Measurements from ENCODE around the gene CADPS. TPM values are rescaled to one million over a fixed set of nuclear protein-coding genes. Genes with fewer than 3 reads are reported as not detected.

The CADPS gene
- total RNA-seq, 5 donors from 2014 or later (not counting 1 experiment from before 2014, with no cell fraction given), result 0.49 TPM; not detected in 4

DNA sequence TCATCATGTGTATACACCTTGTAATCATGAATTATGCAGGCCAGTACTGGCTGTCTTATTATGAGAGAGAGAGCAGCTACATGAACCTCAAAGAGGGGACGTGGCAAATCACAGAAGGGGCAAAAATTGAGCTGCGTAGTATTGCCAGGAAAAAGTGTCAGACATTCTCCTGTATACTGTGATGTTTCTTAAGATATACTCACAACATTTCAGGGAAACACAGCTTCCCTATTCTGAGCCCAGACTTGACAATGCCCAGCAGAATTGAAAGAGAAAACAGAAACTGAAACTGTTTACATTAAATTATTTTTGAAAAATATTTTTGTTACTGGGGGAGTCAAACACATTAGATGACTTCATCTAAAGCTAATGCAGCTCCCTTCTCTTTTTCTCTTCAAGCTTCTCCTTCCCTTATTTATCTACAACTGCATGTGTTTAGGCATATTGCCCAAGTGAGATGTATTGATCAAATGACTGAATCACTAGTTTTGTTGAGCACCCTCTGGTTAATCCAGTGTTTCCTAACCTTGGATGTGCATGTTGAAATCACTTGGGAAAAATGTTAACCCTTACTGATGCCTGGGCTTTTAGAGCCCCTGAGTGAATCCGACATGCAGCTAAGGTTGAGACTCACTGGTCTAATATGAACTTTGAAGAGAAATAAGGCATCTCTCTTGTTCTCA is 39.5 kb downstream of the CADPS start:
- H3K4me1 ChIP-seq (ENCODE audit: control insufficient read depth in 1 of 2, extremely low read depth in 1 of 2, insufficient read depth in 2 of 2, low read length in 2 of 2), result no peaks in the 10 kb centered on the region
- no peak overlapping the region for H3K27ac ChIP-seq (ENCODE audit: low read length)
- no peak for ATAC-seq (replicated peaks in 1 of 4)
- ChIA-PET CTCF (no interaction called here), POLR2A (no interaction called here)
- Mint-ChIP-seq H3K4me1 (no peaks in the 10 kb centered on the region), H3K9me3 (peaks cover 0 to 4% (median 0%) of the 10 kb centered on the region in 3 donors), H3K4me3 (no peak overlapping the region), H3K27ac (no peak overlapping the region), H3K36me3 (no peaks in the 10 kb centered on the region), H3K27me3 (peaks cover 0 to 3% of the 10 kb centered on the region in 2 donors)
- no peak for DNase-seq
- H3K9me3 ChIP-seq, result no peaks in the 10 kb centered on the region
- no CpG with 5 or more reads among the region's 3 CpGs for WGBS (ENCODE audit: insufficient coverage)
- no peaks in the 10 kb centered on the region for H3K36me3 ChIP-seq (ENCODE audit: control insufficient read depth in 2 of 2, extremely low read depth in 1 of 2, insufficient read depth in 1 of 2, low read length in 1 of 2)
- H3K4me3 ChIP-seq (ENCODE audit: control insufficient read depth in 1 of 2, extremely low read depth in 1 of 2, low read length in 1 of 2), result no peak overlapping the region
- peaks cover 0 to 2% of the 10 kb centered on the region in 2 experiments for H3K27me3 ChIP-seq (replicated peaks in 1 of 2; ENCODE audit: control insufficient read depth in 2 of 2, extremely low read depth in 1 of 2, insufficient read depth in 2 of 2, low read length in 1 of 2)

DNA sequence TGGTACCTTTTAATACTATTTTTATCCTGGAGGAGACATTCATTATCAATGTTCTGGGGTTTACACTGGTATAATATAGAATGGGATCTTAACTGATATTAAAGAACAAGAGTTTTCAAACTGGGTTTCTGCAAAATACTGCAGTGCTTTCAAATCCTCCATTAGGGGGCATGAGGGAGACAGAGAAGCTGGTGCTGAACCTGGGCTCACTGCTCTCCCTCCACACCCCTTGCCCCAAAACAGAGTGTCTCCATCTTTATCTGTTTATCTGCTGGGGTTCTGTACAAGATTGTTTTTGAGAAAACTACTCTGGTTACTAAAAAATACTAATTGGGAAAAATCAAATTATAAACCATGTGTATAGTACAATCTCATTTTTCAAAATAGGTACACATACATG is 41.7 kb downstream of the CADPS start:
- no peaks in the 10 kb centered on the region for H3K9me3 Mint-ChIP-seq

DNA sequence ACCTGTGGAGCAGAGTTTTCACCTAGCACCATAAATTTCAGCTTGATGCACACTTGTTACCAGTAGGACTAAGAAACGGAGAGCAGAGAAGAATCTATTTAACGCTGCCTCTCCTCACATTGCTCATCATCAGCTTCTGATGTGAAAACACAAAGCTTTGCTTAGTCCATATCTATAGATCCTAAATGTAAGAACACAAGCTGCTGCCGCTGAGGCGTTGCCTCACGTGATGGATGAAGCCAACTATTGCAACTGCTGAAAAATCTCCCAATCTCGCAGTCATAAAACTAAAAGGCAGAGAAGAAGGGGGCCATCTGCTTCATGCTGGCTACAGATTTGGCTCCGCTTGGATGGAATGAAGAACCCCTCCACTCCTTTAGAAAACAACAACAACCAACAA is 42.7 kb downstream of the CADPS start:
- CTCF ChIA-PET, result no interaction called here
- Mint-ChIP-seq H3K36me3 (no peaks in the 10 kb centered on the region), H3K27ac (no peak overlapping the region), H3K4me3 (no peak overlapping the region), H3K4me1 (no peaks in the 10 kb centered on the region), H3K9me3 (no peaks in the 10 kb centered on the region), H3K27me3 (peaks cover 0 to 3% of the 10 kb centered on the region in 2 donors)
- Histone ChIP-seq H3K27me3 (replicated peaks in 1 of 2; ENCODE audit: control insufficient read depth in 2 of 2, extremely low read depth in 1 of 2, insufficient read depth in 2 of 2, low read length in 1 of 2) (peaks cover 0 to 2% of the 10 kb centered on the region in 2 experiments), H3K4me1 (ENCODE audit: control insufficient read depth in 1 of 2, extremely low read depth in 1 of 2, insufficient read depth in 2 of 2, low read length in 2 of 2) (no peaks in the 10 kb centered on the region), H3K27ac (ENCODE audit: low read length) (no peak overlapping the region), H3K4me3 (ENCODE audit: control insufficient read depth in 1 of 2, extremely low read depth in 1 of 2, low read length in 1 of 2) (no peak overlapping the region), H3K9me3 (no peaks in the 10 kb centered on the region), H3K36me3 (ENCODE audit: control insufficient read depth in 2 of 2, extremely low read depth in 1 of 2, insufficient read depth in 1 of 2, low read length in 1 of 2) (no peaks in the 10 kb centered on the region)
- DNase-seq (no peak), ATAC-seq (replicated peaks in 1 of 4) (no peak)
- POLR2A ChIA-PET, result no interaction called here
- WGBS (ENCODE audit: insufficient coverage), result 100% methylated on average over 2 of the region's 7 CpGs

More for the DNA sequence above, 41.7 kb downstream of the CADPS start:
- H3K4me3 Mint-ChIP-seq, result no peak overlapping the region
- POLR2A ChIA-PET, result no interaction called here
- H3K9me3 ChIP-seq, result no peaks in the 10 kb centered on the region
- no peaks in the 10 kb centered on the region for H3K4me1 Mint-ChIP-seq
- DNase-seq (no peak), ATAC-seq (replicated peaks in 1 of 4) (no peak)
- H3K36me3 Mint-ChIP-seq, result no peaks in the 10 kb centered on the region
- no peak overlapping the region for H3K4me3 ChIP-seq (ENCODE audit: control insufficient read depth in 1 of 2, extremely low read depth in 1 of 2, low read length in 1 of 2)
- no peak overlapping the region for H3K27ac Mint-ChIP-seq
- H3K27me3 ChIP-seq (replicated peaks in 1 of 2; ENCODE audit: control insufficient read depth in 2 of 2, extremely low read depth in 1 of 2, insufficient read depth in 2 of 2, low read length in 1 of 2), result peaks cover 0 to 2% of the 10 kb centered on the region in 2 experiments
- H3K27ac ChIP-seq (ENCODE audit: low read length), result no peak overlapping the region
- H3K4me1 ChIP-seq (ENCODE audit: control insufficient read depth in 1 of 2, extremely low read depth in 1 of 2, insufficient read depth in 2 of 2, low read length in 2 of 2), result no peaks in the 10 kb centered on the region
- H3K36me3 ChIP-seq (ENCODE audit: control insufficient read depth in 2 of 2, extremely low read depth in 1 of 2, insufficient read depth in 1 of 2, low read length in 1 of 2), result no peaks in the 10 kb centered on the region
- CTCF ChIA-PET, result no interaction called here
- H3K27me3 Mint-ChIP-seq, result peaks cover 0 to 3% of the 10 kb centered on the region in 2 donors

DNA sequence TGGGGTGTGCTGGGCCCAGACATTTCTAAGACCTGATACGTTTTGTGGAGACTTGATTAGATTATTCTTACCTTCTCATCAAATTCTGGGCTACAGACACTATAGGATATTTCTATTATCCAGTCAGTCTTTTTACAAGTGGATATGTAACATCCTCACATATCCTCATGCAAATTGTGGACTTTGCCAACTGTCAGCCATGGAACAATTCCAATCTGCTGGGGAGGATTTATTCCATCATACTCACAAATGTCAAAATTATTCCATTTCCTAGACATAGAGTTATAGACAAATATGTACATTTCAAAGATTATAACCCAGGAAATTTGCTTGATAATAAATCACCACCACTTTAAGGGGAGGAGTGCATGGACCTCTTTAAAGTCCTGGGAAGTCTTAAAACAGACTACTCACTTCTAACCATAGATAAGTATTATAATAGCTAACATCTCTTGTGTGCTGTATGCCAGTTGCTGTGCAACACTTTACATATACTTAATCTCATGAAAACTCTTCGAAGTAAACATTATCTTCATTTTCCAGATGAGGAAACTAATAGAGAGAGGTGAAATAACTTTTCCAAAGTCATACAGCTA is 44.4 kb downstream of the CADPS start:
- Mint-ChIP-seq H3K27me3 (peaks cover 0 to 3% of the 10 kb centered on the region in 2 donors), H3K9me3 (peaks cover 0 to 3% (median 0%) of the 10 kb centered on the region in 3 donors), H3K27ac (no peak overlapping the region), H3K4me3 (no peak overlapping the region), H3K4me1 (no peaks in the 10 kb centered on the region), H3K36me3 (no peaks in the 10 kb centered on the region)
- H3K27ac ChIP-seq (ENCODE audit: low read length), result no peak overlapping the region
- no peaks in the 10 kb centered on the region for H3K36me3 ChIP-seq (ENCODE audit: control insufficient read depth in 2 of 2, extremely low read depth in 1 of 2, insufficient read depth in 1 of 2, low read length in 1 of 2)
- no peaks in the 10 kb centered on the region for H3K9me3 ChIP-seq
- no CpG with 5 or more reads among the region's 2 CpGs for WGBS (ENCODE audit: insufficient coverage)
- H3K27me3 ChIP-seq (replicated peaks in 1 of 2; ENCODE audit: control insufficient read depth in 2 of 2, extremely low read depth in 1 of 2, insufficient read depth in 2 of 2, low read length in 1 of 2), result peaks cover 0 to 2% of the 10 kb centered on the region in 2 experiments
- ChIA-PET POLR2A (no interaction called here), CTCF (no interaction called here)
- no peak overlapping the region for H3K4me3 ChIP-seq (ENCODE audit: control insufficient read depth in 1 of 2, extremely low read depth in 1 of 2, low read length in 1 of 2)
- no peaks in the 10 kb centered on the region for H3K4me1 ChIP-seq (ENCODE audit: control insufficient read depth in 1 of 2, extremely low read depth in 1 of 2, insufficient read depth in 2 of 2, low read length in 2 of 2)
- DNase-seq, result no peak
- ATAC-seq (replicated peaks in 1 of 4), result no peak

DNA sequence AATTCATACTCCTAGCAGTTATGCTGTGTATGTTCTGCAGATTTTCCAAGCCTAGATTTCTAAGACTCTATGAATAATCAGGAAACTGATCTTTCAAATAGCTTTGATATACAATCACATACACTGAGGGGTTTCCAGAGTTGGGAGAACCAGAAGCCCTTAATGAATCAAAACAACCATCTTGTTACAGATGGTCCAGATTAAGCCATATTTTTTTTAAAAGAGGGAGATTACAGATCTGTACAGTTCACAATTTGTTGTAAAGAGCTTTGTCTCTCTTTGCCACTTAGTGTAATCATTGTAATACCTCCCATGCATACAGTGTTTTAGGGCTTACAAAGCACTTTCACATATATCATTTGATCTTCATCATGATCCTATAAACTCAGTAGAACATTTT is 47.7 kb downstream of the CADPS start:
- no peak overlapping the region for H3K4me3 Mint-ChIP-seq
- H3K27me3 Mint-ChIP-seq, result peaks cover 0 to 3% of the 10 kb centered on the region in 2 donors
- ATAC-seq (replicated peaks in 1 of 4) (no peak), DNase-seq (no peak)
- H3K9me3 Mint-ChIP-seq, result peaks cover 0 to 6% (median 0%) of the 10 kb centered on the region in 3 donors
- Histone ChIP-seq H3K4me3 (ENCODE audit: control insufficient read depth in 1 of 2, extremely low read depth in 1 of 2, low read length in 1 of 2) (no peak overlapping the region), H3K9me3 (no peaks in the 10 kb centered on the region), H3K36me3 (ENCODE audit: control insufficient read depth in 2 of 2, extremely low read depth in 1 of 2, insufficient read depth in 1 of 2, low read length in 1 of 2) (no peaks in the 10 kb centered on the region), H3K27ac (ENCODE audit: low read length) (no peak overlapping the region), H3K4me1 (ENCODE audit: control insufficient read depth in 1 of 2, extremely low read depth in 1 of 2, insufficient read depth in 2 of 2, low read length in 2 of 2) (no peaks in the 10 kb centered on the region), H3K27me3 (replicated peaks in 1 of 2; ENCODE audit: control insufficient read depth in 2 of 2, extremely low read depth in 1 of 2, insufficient read depth in 2 of 2, low read length in 1 of 2) (no peaks in the 10 kb centered on the region)
- no peaks in the 10 kb centered on the region for H3K4me1 Mint-ChIP-seq
- ChIA-PET CTCF (no interaction called here), POLR2A (no interaction called here)
- no peak overlapping the region for H3K27ac Mint-ChIP-seq
- no peaks in the 10 kb centered on the region for H3K36me3 Mint-ChIP-seq

DNA sequence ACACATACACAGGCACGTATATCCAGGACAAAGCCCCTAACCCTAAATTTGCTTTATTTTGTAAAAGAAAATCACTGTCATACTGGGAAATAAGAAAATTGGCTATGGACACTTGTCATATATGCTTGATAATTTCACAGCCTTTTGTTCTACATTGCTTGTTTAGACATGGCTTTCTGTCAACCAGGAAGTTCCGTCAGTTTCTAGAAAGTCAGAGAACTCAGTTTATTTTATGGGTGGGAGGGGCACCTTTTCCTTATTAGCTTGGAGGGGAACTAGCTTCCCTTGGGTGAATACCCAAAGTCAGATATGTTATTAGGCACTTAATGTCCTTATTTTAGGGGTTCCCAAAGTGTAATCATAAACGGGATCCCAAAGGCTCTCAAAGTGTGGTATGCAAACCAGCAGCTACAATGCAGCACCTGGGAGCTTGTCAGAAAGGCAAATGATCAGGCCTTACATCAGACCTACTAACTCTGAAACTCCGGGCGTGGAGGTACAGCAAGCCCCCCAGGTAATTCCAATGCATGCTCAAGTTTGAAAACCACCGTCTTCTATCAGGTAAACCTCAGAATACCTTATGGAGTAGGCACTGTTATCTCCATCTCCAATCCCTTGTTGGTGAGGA is 50.1 kb downstream of the CADPS start:
- no peaks in the 10 kb centered on the region for H3K36me3 Mint-ChIP-seq
- H3K9me3 ChIP-seq, result no peaks in the 10 kb centered on the region
- DNase-seq (no peak), ATAC-seq (replicated peaks in 1 of 4) (no peak)
- H3K4me3 ChIP-seq (ENCODE audit: control insufficient read depth in 1 of 2, extremely low read depth in 1 of 2, low read length in 1 of 2), result no peak overlapping the region
- no peak overlapping the region for H3K27ac ChIP-seq (ENCODE audit: low read length)
- H3K36me3 ChIP-seq (ENCODE audit: control insufficient read depth in 2 of 2, extremely low read depth in 1 of 2, insufficient read depth in 1 of 2, low read length in 1 of 2), result no peaks in the 10 kb centered on the region
- no peaks in the 10 kb centered on the region for H3K4me1 Mint-ChIP-seq
- H3K9me3 Mint-ChIP-seq, result peaks cover 0 to 6% (median 0%) of the 10 kb centered on the region in 3 donors
- ChIA-PET CTCF (no interaction called here), POLR2A (no interaction called here)
- H3K27ac Mint-ChIP-seq, result no peak overlapping the region
- H3K27me3 Mint-ChIP-seq, result no peaks in the 10 kb centered on the region
- 83% methylated on average over 4 of the region's 6 CpGs for WGBS (ENCODE audit: insufficient coverage)
- H3K4me3 Mint-ChIP-seq, result no peak overlapping the region
- no peaks in the 10 kb centered on the region for H3K27me3 ChIP-seq (replicated peaks in 1 of 2; ENCODE audit: control insufficient read depth in 2 of 2, extremely low read depth in 1 of 2, insufficient read depth in 2 of 2, low read length in 1 of 2)
- H3K4me1 ChIP-seq (ENCODE audit: control insufficient read depth in 1 of 2, extremely low read depth in 1 of 2, insufficient read depth in 2 of 2, low read length in 2 of 2), result no peaks in the 10 kb centered on the region

All from T-cell (primary cell).